Measurements from ENCODE around the gene TMEM269.

- TF ChIP-seq, protein P1, sequence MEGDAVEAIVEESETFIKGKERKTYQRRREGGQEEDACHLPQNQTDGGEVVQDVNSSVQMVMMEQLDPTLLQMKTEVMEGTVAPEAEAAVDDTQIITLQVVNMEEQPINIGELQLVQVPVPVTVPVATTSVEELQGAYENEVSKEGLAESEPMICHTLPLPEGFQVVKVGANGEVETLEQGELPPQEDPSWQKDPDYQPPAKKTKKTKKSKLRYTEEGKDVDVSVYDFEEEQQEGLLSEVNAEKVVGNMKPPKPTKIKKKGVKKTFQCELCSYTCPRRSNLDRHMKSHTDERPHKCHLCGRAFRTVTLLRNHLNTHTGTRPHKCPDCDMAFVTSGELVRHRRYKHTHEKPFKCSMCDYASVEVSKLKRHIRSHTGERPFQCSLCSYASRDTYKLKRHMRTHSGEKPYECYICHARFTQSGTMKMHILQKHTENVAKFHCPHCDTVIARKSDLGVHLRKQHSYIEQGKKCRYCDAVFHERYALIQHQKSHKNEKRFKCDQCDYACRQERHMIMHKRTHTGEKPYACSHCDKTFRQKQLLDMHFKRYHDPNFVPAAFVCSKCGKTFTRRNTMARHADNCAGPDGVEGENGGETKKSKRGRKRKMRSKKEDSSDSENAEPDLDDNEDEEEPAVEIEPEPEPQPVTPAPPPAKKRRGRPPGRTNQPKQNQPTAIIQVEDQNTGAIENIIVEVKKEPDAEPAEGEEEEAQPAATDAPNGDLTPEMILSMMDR (conservative IDR thresholded peaks at IDR 0.05; ENCODE audit: low read depth, low read length) = peak; percentile 76
- TF ChIP-seq EZH2 (IDR thresholded peaks at IDR 0.05; ENCODE audit: borderline replicate concordance, low read depth, low read length, poor library complexity, severe bottlenecking) = no peak
Measured at GRCh38 chr1:42747125-42747524, 37.7 kb upstream of the TMEM269 start.

Measured in A673 (cell line).